Heart left ventricle (tissue), 16 donors: ENCODE data around the gene ABCC4. TPM values are rescaled to one million over a fixed set of nuclear protein-coding genes. Genes with fewer than 3 reads are reported as not detected.

Experiments used
- ATAC-seq, 4 donors: fragments of 200-7000 bp; cut with Tn5 transposase; one replicate each; pipeline ENCODE4 v1.9.1; 2020 to 2022; ENCODE audit warnings: moderate library complexity in 4 of 4, mild to moderate bottlenecking in 3 of 4, moderate number of reproducible peaks in 1 of 4
- DNase-seq, 5 donors: peaks; one replicate each; pipeline ENCODE4 v3.0.0-alpha.2; 2020
- H3K27ac ChIP-seq, 12 donors: fragments of 200-600 bp; sonication (generic) in 4 of 12; one replicate each; pipeline versions ENCODE4 v1.5.0 to v1.8.0; 2016 to 2022; ENCODE audit warnings: mild to moderate bottlenecking in 2 of 12
- H3K27me3 ChIP-seq, 9 donors: fragments of 200-600 bp; sonication (generic) in 2 of 9; one replicate each; pipeline versions ENCODE4 v1.5.1 to v1.8.0; 2016 to 2022; ENCODE audit warnings: mild to moderate bottlenecking in 3 of 9
- H3K36me3 ChIP-seq, 9 donors: fragments of 200-600 bp; sonication (generic) in 2 of 9; one replicate each; pipeline versions ENCODE4 v1.5.0 to v1.8.0; 2018 to 2022; ENCODE audit warnings: mild to moderate bottlenecking in 2 of 9
- H3K4me1 ChIP-seq, 12 donors: fragments of 200-600 bp; sonication (generic) in 4 of 12; one replicate each; pipeline versions ENCODE4 v1.5.0 to v1.8.0; 2016 to 2022; ENCODE audit warnings: mild to moderate bottlenecking in 3 of 12
- H3K4me3 ChIP-seq, 12 donors: fragments of 200-600 bp; sonication (generic) in 4 of 12; one replicate each; pipeline versions ENCODE4 v1.5.0 to v1.8.0; 2017 to 2022; ENCODE audit warnings: mild to moderate bottlenecking in 9 of 12, moderate library complexity in 4 of 12
- H3K9me3 ChIP-seq, 12 donors: fragments of 200-600 bp; sonication (generic) in 4 of 12; one replicate each; pipeline versions ENCODE4 v1.5.0 to v1.8.0; 2016 to 2022; ENCODE audit warnings: mild to moderate bottlenecking in 1 of 12
- POLR2A ChIP-seq, 2 donors: fragments of 450-650 bp; IDR thresholded peaks; one replicate each; pipeline ENCODE4 v1.6.1; 2017; ENCODE audit warnings: antibody characterized with exemption in 2 of 2, mild to moderate bottlenecking in 2 of 2, moderate library complexity in 2 of 2
- WGBS, 4 donors: extraction: QIAGEN DNeasy Blood & Tissue Kit in 2 of 4; methylation state at CpG; one replicate each; pipeline versions ENCODE4 v1.1.5 to v1.1.7; 2013 to 2018; 5-methylcytosine and 5-hydroxymethylcytosine counted together
- intact Hi-C, 10 donors: fragments of 100-400 bp; cut with DNase I; formaldehyde crosslinking; loops; one replicate each; pipeline versions ENCODE4 v1.11.1 to v1.14.2; 2022
- polyA plus RNA-seq, 2 donors: library from polyadenylated mRNA; stranded (reverse); fragments of 200-250 nt; gene quantifications; one replicate each; pipeline ENCODE4 v1.2.3, GENCODE V29; 2013
- total RNA-seq, 9 donors: library from RNA; depleted of rRNA in 2 of 9; stranded (reverse); fragments of >200 nt in 2 of 9; fragmentation: NEBNext Ultra II Directional in 3 of 9; extraction: Animal tissue kit (Norgen Biotek cat#: 25700) in 3 of 9; gene quantifications; one replicate each; pipeline versions ENCODE4 v1.1.0 to v1.2.4, GENCODE V29; 2016 to 2023
- TF ChIP-seq, protein P1 (sequence below), 12 donors: fragments of 200-600 bp; sonication (generic) in 4 of 12; IDR thresholded peaks; one replicate each; pipeline versions ENCODE4 v1.5.0 to v1.8.0; 2018 to 2022; ENCODE audit warnings: antibody characterized with exemption in 12 of 12, mild to moderate bottlenecking in 5 of 12
- donor health status: ischemic (EF 13 %, LVEDD 7.1; RV severe dilation, severe dysfunction).
- donor health status: healthy with polysubstance abuse.
- donor health status: DM: no; HTN: yes; CAD: no.
- donor health status: DM: no; HTN: no; CAD: no.
- donor health status: ischemic (EF 25% LVEDD 6.9; RV normal size, moderate dysfunction).
- donor health status: ischemic (EF 25% LVEDD 5.7; RV mildly dilated, moderate dysfunction).
- donor health status: healthy.
- donor health status: DM: yes; HTN: yes; CAD: no.
- donor health status: ischemic (EF 35%, LVEDD 5.7; RV mildly dilated, moderate dysfunction).
- donor health status: nonischemic (EF 11% LVEDD 7.7; RV severe dilation, severe dysfunction).
- donor health status: DM: yes; HTN: yes; CAD: no.
- donor health status: PGD.
- donor health status: ischemic (EF 29% LVEDD 5.4; RV normal size, mild dysfunction).
- donor health status: nonischemic (EF 23%, LVEDD 6.1; RV moderate dilation, normal function).

Gene ABCC4
- total and polyA plus RNA-seq, 11 donors: 0.69 to 9.0 (median 5.3) TPM

DNA sequence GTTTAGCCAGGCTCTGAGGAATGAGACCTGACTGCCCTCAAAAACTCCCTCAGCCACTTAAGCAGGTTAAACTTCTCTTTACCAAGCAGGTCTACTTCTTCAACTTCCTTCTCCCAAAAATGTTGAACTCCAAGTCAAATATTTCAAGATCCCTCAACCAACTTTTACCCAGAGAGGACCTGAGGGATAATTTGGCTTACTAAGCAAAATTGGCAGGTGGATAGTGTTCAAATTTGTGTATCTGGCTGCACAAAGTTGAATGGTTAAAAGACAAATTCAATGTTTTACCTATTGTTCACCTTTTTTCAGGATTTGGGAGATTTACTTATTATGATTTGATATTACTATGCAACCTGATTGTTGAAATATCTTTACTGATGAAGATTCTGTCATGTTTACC lies 296.0 kb downstream of the ABCC4 start:
- intact Hi-C loops: no loop called here
- no peak overlapping the region for H3K4me3 ChIP-seq

GRCh38 chr13:95003019-95003813 lies 298.0 kb downstream of the ABCC4 start:
- ATAC-seq (no peak), DNase-seq (no peak)
- intact Hi-C loops: no loop called here
- peaks cover 5 to 31% (median 11%) of the 10 kb centered on the region in 9 donors for H3K27me3 ChIP-seq
- peaks cover 0 to 7% (median 0%) of the 10 kb centered on the region in 12 donors for H3K4me1 ChIP-seq
- 5 to 13% (median 8%) methylated on average over 9 to 41 of the region's 41 CpGs for WGBS, 4 donors
- no peaks in the 10 kb centered on the region for H3K36me3 ChIP-seq
- TF ChIP-seq POLR2A (IDR thresholded peaks at IDR 0.05): no peak
- TF ChIP-seq, protein P1, sequence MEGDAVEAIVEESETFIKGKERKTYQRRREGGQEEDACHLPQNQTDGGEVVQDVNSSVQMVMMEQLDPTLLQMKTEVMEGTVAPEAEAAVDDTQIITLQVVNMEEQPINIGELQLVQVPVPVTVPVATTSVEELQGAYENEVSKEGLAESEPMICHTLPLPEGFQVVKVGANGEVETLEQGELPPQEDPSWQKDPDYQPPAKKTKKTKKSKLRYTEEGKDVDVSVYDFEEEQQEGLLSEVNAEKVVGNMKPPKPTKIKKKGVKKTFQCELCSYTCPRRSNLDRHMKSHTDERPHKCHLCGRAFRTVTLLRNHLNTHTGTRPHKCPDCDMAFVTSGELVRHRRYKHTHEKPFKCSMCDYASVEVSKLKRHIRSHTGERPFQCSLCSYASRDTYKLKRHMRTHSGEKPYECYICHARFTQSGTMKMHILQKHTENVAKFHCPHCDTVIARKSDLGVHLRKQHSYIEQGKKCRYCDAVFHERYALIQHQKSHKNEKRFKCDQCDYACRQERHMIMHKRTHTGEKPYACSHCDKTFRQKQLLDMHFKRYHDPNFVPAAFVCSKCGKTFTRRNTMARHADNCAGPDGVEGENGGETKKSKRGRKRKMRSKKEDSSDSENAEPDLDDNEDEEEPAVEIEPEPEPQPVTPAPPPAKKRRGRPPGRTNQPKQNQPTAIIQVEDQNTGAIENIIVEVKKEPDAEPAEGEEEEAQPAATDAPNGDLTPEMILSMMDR (IDR thresholded peaks at IDR 0.05): no peak
- H3K9me3 ChIP-seq: no peaks in the 10 kb centered on the region
- H3K4me3 ChIP-seq: peak overlapping the region in 4 of 12 donors; percentile 5 to 22 (median 14)
- no peak overlapping the region for H3K27ac ChIP-seq

More for the DNA sequence above, 296.0 kb downstream of the ABCC4 start:
- Histone ChIP-seq H3K27ac (no peak overlapping the region), H3K4me1 (peaks cover 0 to 7% (median 0%) of the 10 kb centered on the region in 12 donors), H3K36me3 (no peaks in the 10 kb centered on the region), H3K27me3 (peaks cover 5 to 26% (median 11%) of the 10 kb centered on the region in 9 donors), H3K9me3 (no peaks in the 10 kb centered on the region)
- ATAC-seq (no peak), DNase-seq (no peak)
- TF ChIP-seq, protein P1 (IDR thresholded peaks at IDR 0.05): no peak
- no peak for TF ChIP-seq POLR2A (IDR thresholded peaks at IDR 0.05)

DNA sequence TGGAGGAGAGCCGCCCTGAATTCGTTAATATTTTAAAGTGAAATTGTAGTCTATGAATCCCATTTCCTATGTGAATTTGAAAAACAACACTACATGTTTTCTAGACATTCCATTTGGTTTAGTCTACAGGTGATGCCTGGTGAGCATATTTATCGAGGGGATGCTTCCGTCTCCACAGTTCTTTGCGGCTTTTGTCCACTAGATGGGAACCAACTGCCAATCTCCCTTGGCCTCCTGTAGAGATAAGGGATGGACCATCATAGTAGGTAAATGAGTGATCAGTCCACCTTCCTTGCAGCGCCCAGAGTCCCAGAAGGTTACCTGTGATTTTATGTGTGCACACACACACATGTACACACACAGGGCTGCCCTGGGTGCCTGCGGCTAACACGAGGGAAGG lies 299.1 kb downstream of the ABCC4 start:
- intact Hi-C loops: no loop called here
- 82 to 90% (median 85%) methylated on average over 8 of the region's 8 CpGs for WGBS, 4 donors
- Histone ChIP-seq H3K27ac (no peak overlapping the region), H3K4me3 (no peak overlapping the region), H3K4me1 (peaks cover 0 to 7% (median 0%) of the 10 kb centered on the region in 12 donors), H3K27me3 (peaks cover 5 to 34% (median 11%) of the 10 kb centered on the region in 9 donors), H3K36me3 (no peaks in the 10 kb centered on the region), H3K9me3 (no peaks in the 10 kb centered on the region)
- DNase-seq (no peak), ATAC-seq (no peak)
- TF ChIP-seq, protein P1 (IDR thresholded peaks at IDR 0.05): no peak
- no peak for TF ChIP-seq POLR2A (IDR thresholded peaks at IDR 0.05)

- intact Hi-C loops: no loop called here
- H3K36me3 ChIP-seq: no peaks in the 10 kb centered on the region
- H3K4me3 ChIP-seq: no peak overlapping the region
- no peak for ATAC-seq
- H3K4me1 ChIP-seq: peaks cover 0 to 7% (median 0%) of the 10 kb centered on the region in 12 donors
- H3K27me3 ChIP-seq: peaks cover 5 to 34% (median 11%) of the 10 kb centered on the region in 9 donors
- no peak for TF ChIP-seq POLR2A (IDR thresholded peaks at IDR 0.05)
- TF ChIP-seq, protein P1 (IDR thresholded peaks at IDR 0.05): no peak
- 22 to 76% (median 64%) methylated on average over 2 of the region's 2 CpGs for WGBS, 4 donors
- H3K27ac ChIP-seq: no peak overlapping the region
- no peaks in the 10 kb centered on the region for H3K9me3 ChIP-seq
- no peak for DNase-seq
Measured at GRCh38 chr13:94999871-95000270, 301.4 kb downstream of the ABCC4 start.
